Hypothalamus (tissue), 51 donors: ENCODE data around the gene MEIS2.

ENCODE experiments used
- DNase-seq, 51 donors: peaks; one replicate each; lab custom pipeline; 2025; lab: John Stamatoyannopoulos, UW

Gene MEIS2

GRCh38 chr15:36978126-36978525 is 122.2 kb downstream of the MEIS2 start:
- DNase-seq = no peak

- no peak for DNase-seq
Measured at GRCh38 chr15:36977659-36978058, 122.7 kb downstream of the MEIS2 start.

- no peak for DNase-seq
Measured at GRCh38 chr15:36972704-36973103, 127.6 kb downstream of the MEIS2 start.

GRCh38 chr15:36970522-36970921 is 129.8 kb downstream of the MEIS2 start:
- no peak for DNase-seq

GRCh38 chr15:36967929-36968328 is 132.4 kb downstream of the MEIS2 start:
- DNase-seq = no peak

GRCh38 chr15:36966708-36967107 is 133.6 kb downstream of the MEIS2 start:
- no peak for DNase-seq

- no peak for DNase-seq
Measured at GRCh38 chr15:36965570-36966342, 134.6 kb downstream of the MEIS2 start.

- DNase-seq = no peak
Measured at GRCh38 chr15:36964626-36965025, 135.7 kb downstream of the MEIS2 start.

GRCh38 chr15:36961956-36962355 is 138.4 kb downstream of the MEIS2 start:
- no peak for DNase-seq

- DNase-seq = no peak
Measured at GRCh38 chr15:36960947-36961227, 139.5 kb downstream of the MEIS2 start.

GRCh38 chr15:36960179-36960946 is 140.0 kb downstream of the MEIS2 start:
- no peak for DNase-seq

GRCh38 chr15:36959746-36960145 is 140.6 kb downstream of the MEIS2 start:
- no peak for DNase-seq

GRCh38 chr15:36958606-36959005 is 141.7 kb downstream of the MEIS2 start:
- DNase-seq = no peak

GRCh38 chr15:36954486-36954885 is 145.9 kb downstream of the MEIS2 start:
- no peak for DNase-seq

GRCh38 chr15:36953346-36953745 is 147.0 kb downstream of the MEIS2 start:
- DNase-seq = no peak

- no peak for DNase-seq
Measured at GRCh38 chr15:36951731-36952247, 148.6 kb downstream of the MEIS2 start.

GRCh38 chr15:36950371-36950770 is 150.0 kb downstream of the MEIS2 start:
- no peak for DNase-seq

GRCh38 chr15:36948982-36949381 is 151.4 kb downstream of the MEIS2 start:
- DNase-seq = no peak

- no peak for DNase-seq
Measured at GRCh38 chr15:36947035-36947719, 153.2 kb downstream of the MEIS2 start.

GRCh38 chr15:36944442-36944841 is 155.9 kb downstream of the MEIS2 start:
- DNase-seq = no peak

GRCh38 chr15:36943508-36944361 is 156.6 kb downstream of the MEIS2 start:
- no peak for DNase-seq
